ENCODE results near the gene CNTN5. TPM values are rescaled to one million over a fixed set of nuclear protein-coding genes. Genes with fewer than 3 reads are reported as not detected.

The CNTN5 gene
- total RNA-seq, 3 donors from 2014 or later (not counting 1 experiment from before 2014, with no cell fraction given): not detected

- Mint-ChIP-seq H3K27me3 (ENCODE audit: low read depth in 2 of 2) (no peaks in the 10 kb centered on the region), H3K4me3 (no peak overlapping the region), H3K4me1 (no peaks in the 10 kb centered on the region), H3K36me3 (no peaks in the 10 kb centered on the region), H3K9me3 (peaks cover 6 to 11% of the 10 kb centered on the region in 2 donors), H3K27ac (no peak overlapping the region)
- TF ChIP-seq CTCF (IDR thresholded peaks at IDR 0.05): no peak
- no peaks in the 10 kb centered on the region for H3K27me3 ChIP-seq (ENCODE audit: control insufficient read depth, insufficient read depth, low read length)
- no peak for DNase-seq
- intact Hi-C loops (cut with micrococcal nuclease): no loop called here
- H3K4me3 ChIP-seq (ENCODE audit: low read length): no peak overlapping the region
- ATAC-seq: no peak
- H3K4me1 ChIP-seq (ENCODE audit: control insufficient read depth, insufficient read depth, low read length): no peaks in the 10 kb centered on the region
- H3K27ac ChIP-seq (ENCODE audit: low read length): no peak overlapping the region
- 90% methylated on average over 2 of the region's 2 CpGs for WGBS (ENCODE audit: insufficient coverage)
- no peaks in the 10 kb centered on the region for H3K9me3 ChIP-seq (ENCODE audit: control insufficient read depth, insufficient read depth, low read length)
- no peaks in the 10 kb centered on the region for H3K36me3 ChIP-seq (ENCODE audit: control insufficient read depth, insufficient read depth, low read length)
Measured at GRCh38 chr11:99513368-99513767, 492.6 kb downstream of the CNTN5 start.

- H3K9me3 Mint-ChIP-seq: peaks cover 10 to 20% of the 10 kb centered on the region in 2 donors
- H3K36me3 ChIP-seq (ENCODE audit: control insufficient read depth, insufficient read depth, low read length): no peaks in the 10 kb centered on the region
- no peak overlapping the region for H3K27ac Mint-ChIP-seq
- no peaks in the 10 kb centered on the region for H3K4me1 Mint-ChIP-seq
- 52% methylated on average over 2 of the region's 2 CpGs for WGBS (ENCODE audit: insufficient coverage)
- ATAC-seq (no peak), DNase-seq (no peak)
- no peaks in the 10 kb centered on the region for H3K36me3 Mint-ChIP-seq
- H3K4me3 ChIP-seq (ENCODE audit: low read length): no peak overlapping the region
- intact Hi-C loops (cut with micrococcal nuclease): no loop called here
- H3K27ac ChIP-seq (ENCODE audit: low read length): no peak overlapping the region
- H3K27me3 Mint-ChIP-seq (ENCODE audit: low read depth in 2 of 2): no peaks in the 10 kb centered on the region
- TF ChIP-seq CTCF (IDR thresholded peaks at IDR 0.05): no peak
- no peaks in the 10 kb centered on the region for H3K27me3 ChIP-seq (ENCODE audit: control insufficient read depth, insufficient read depth, low read length)
- H3K4me3 Mint-ChIP-seq: no peak overlapping the region
- H3K9me3 ChIP-seq (ENCODE audit: control insufficient read depth, insufficient read depth, low read length): no peaks in the 10 kb centered on the region
- H3K4me1 ChIP-seq (ENCODE audit: control insufficient read depth, insufficient read depth, low read length): no peaks in the 10 kb centered on the region
Measured at GRCh38 chr11:99519095-99519494, 498.3 kb downstream of the CNTN5 start.

- H3K27me3 Mint-ChIP-seq (ENCODE audit: low read depth in 2 of 2): no peaks in the 10 kb centered on the region
- Histone ChIP-seq H3K4me3 (ENCODE audit: low read length) (no peak overlapping the region), H3K9me3 (ENCODE audit: control insufficient read depth, insufficient read depth, low read length) (no peaks in the 10 kb centered on the region), H3K27ac (ENCODE audit: low read length) (no peak overlapping the region), H3K4me1 (ENCODE audit: control insufficient read depth, insufficient read depth, low read length) (no peaks in the 10 kb centered on the region), H3K36me3 (ENCODE audit: control insufficient read depth, insufficient read depth, low read length) (no peaks in the 10 kb centered on the region), H3K27me3 (ENCODE audit: control insufficient read depth, insufficient read depth, low read length) (no peaks in the 10 kb centered on the region)
- WGBS (ENCODE audit: insufficient coverage): 90% methylated on average over 3 of the region's 5 CpGs
- ATAC-seq (no peak), DNase-seq (no peak)
- H3K27ac Mint-ChIP-seq: no peak overlapping the region
- H3K36me3 Mint-ChIP-seq: no peaks in the 10 kb centered on the region
- H3K4me3 Mint-ChIP-seq: no peak overlapping the region
- H3K4me1 Mint-ChIP-seq: no peaks in the 10 kb centered on the region
- peaks cover 7 to 20% of the 10 kb centered on the region in 2 donors for H3K9me3 Mint-ChIP-seq
- intact Hi-C loops (cut with micrococcal nuclease): no loop called here
- no peak for TF ChIP-seq CTCF (IDR thresholded peaks at IDR 0.05)
Measured at GRCh38 chr11:99522467-99523173, 501.9 kb downstream of the CNTN5 start.

- H3K27me3 Mint-ChIP-seq (ENCODE audit: low read depth in 2 of 2): no peaks in the 10 kb centered on the region
- Histone ChIP-seq H3K27me3 (ENCODE audit: control insufficient read depth, insufficient read depth, low read length) (no peaks in the 10 kb centered on the region), H3K27ac (ENCODE audit: low read length) (no peak overlapping the region), H3K9me3 (ENCODE audit: control insufficient read depth, insufficient read depth, low read length) (peaks cover 10% of the 10 kb centered on the region), H3K4me1 (ENCODE audit: control insufficient read depth, insufficient read depth, low read length) (no peaks in the 10 kb centered on the region), H3K36me3 (ENCODE audit: control insufficient read depth, insufficient read depth, low read length) (no peaks in the 10 kb centered on the region), H3K4me3 (ENCODE audit: low read length) (no peak overlapping the region)
- H3K36me3 Mint-ChIP-seq: no peaks in the 10 kb centered on the region
- H3K4me1 Mint-ChIP-seq: no peaks in the 10 kb centered on the region
- DNase-seq (no peak), ATAC-seq (no peak)
- no peak overlapping the region for H3K27ac Mint-ChIP-seq
- intact Hi-C loops (cut with micrococcal nuclease): no loop called here
- TF ChIP-seq CTCF (IDR thresholded peaks at IDR 0.05): no peak
- H3K9me3 Mint-ChIP-seq: peaks cover 13 to 16% of the 10 kb centered on the region in 2 donors
- H3K4me3 Mint-ChIP-seq: no peak overlapping the region
- 85% methylated on average over 13 of the region's 13 CpGs for WGBS (ENCODE audit: insufficient coverage)
Measured at GRCh38 chr11:99531468-99531867, 510.7 kb downstream of the CNTN5 start.
